Stimulated activated CD8-positive, alpha-beta memory T cell treated with anti-CD3 and anti-CD28 coated beads, Interleukin-4, amount 100 ng/mL, for 4 hours (primary cell): ENCODE results near the gene OGFRL1.

Experiments
- DNase-seq, 2 donors: peaks; one replicate each; pipeline ENCODE4 v3.0.0-alpha.2; 2020; ENCODE audit warnings: low read depth in 2 of 2, low spot score in 1 of 2

The OGFRL1 gene

GRCh38 chr6:71284785-71285184 is 3.8 kb upstream of the OGFRL1 start:
- no peak for DNase-seq

GRCh38 chr6:71287038-71287437 is 1.6 kb upstream of the OGFRL1 start:
- no peak for DNase-seq

DNA sequence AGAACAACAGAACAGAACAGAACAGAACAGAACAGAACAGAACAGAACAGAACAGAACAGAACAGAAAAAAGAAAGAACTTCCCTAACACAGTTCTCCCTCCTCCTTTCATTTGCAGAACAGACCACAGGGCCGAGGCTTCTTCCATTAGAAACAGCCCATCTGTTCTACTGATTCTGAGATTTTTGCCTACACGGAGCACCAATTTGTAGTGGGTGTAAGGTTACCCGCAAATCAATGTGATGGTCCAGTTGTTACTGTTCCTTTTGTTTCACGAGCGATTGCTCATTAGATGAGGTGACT is 734 bp upstream of the OGFRL1 start:
- no peak for DNase-seq

DNA sequence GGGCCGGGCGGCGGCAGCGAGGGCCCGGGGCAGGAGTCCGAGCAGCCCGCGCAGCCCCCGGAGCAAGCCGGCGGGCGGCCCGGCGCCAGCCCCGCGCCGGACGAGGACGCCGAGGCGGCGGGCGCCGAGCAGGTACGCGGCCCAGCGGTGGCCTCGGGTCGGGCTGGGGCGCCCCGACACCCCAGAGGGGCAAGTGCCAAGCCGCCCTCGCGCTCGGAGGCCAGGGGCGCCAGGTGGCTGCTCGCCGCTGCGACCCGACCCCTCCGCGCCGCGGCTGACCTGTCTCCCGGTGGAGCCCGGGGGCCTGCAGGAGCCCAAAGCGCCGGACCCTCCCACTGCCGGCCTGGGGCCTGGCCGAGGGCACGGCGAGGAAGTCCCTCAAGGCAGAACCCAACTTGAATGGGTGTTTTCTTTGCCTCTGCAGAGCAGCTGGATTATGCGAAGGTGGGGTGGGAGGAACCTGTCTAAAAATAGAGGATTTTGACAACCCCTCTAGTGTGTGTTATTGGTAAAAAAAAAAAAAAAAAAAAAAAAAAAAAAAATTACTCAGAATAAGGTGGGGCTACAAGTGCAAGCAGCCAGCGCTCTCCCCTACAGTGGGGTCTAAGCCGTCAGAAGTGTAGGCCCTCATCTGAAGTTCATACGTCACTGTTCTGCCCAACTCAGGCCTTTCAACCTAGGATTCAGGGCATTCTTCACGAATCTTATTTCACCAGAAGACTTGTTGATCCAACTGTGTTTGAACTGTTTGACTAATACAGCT is 609 bp downstream of the OGFRL1 start:
- no peak for DNase-seq

GRCh38 chr6:71289802-71290175 is 1.2 kb downstream of the OGFRL1 start:
- no peak for DNase-seq

DNA sequence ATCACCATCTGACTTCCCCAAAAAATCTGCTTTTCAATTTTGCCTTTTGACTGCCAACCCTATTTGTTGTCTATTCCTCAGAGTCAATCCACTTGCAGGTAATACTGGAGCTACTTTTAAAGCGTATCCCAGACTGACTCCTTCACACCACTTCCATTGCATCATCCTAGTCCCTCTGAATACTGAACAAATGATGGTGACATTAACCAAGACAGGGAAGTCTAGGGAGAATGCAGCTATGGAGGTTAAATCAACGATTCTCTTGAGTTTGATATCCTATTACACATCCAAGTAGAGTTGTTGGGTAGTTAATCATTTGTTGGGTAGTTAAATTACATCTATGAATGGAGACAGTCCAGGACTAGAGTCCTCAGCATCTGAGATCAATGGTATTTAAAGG is 2.0 kb downstream of the OGFRL1 start:
- no peak for DNase-seq

- no peak for DNase-seq
These were observed 3.4 kb downstream of the OGFRL1 start for GRCh38 chr6:71292001-71292400.

GRCh38 chr6:71294121-71294523 is 5.5 kb downstream of the OGFRL1 start:
- DNase-seq, result no peak

DNA sequence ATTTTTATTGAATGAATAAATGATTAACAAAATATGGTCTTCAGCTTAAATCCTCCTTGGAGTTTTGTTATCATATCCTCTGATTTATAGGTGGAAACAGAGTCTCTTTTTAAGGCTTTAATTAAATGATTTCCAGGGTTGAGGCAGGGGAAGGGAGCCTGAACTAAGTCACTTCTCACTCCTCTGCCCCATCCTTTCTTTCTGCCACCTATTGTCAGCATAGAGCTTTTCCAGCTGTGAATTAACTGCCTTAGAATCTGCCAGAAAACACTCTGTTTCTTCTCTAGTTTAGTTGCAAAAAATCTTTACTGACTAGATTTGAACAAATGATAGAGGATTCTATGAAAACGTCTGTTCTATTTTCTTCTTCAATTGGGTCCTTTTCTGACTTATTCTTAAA is 9.8 kb downstream of the OGFRL1 start:
- no peak for DNase-seq

GRCh38 chr6:71299541-71300470 is 11.2 kb downstream of the OGFRL1 start:
- no peak for DNase-seq

GRCh38 chr6:71300561-71301168 is 12.1 kb downstream of the OGFRL1 start:
- no peak for DNase-seq

GRCh38 chr6:71301546-71301945 is 12.9 kb downstream of the OGFRL1 start:
- no peak for DNase-seq

- DNase-seq, result no peak
These were observed 21.0 kb downstream of the OGFRL1 start for GRCh38 chr6:71309656-71310055.

- no peak for DNase-seq
These were observed 21.6 kb downstream of the OGFRL1 start for GRCh38 chr6:71310261-71310660.

DNA sequence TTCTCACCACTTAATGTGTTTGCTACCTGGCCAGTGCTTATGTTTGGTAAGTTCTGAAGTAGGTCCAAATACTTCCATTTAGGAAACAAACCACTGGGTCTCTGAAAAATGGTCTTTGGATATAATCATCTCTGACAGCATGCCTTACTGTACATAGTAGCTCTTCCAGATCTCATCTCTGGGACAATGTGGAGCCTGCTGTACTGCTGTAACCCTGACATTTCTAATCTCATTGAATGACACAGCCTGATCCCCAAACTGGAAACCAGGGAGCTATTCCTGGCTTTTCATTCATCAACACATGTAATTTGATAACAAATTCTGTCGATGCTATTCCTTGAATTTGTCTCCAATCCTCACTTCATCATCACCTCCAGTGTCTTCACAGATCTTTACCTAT is 23.5 kb downstream of the OGFRL1 start:
- DNase-seq, result no peak

- DNase-seq, result no peak
These were observed 28.8 kb downstream of the OGFRL1 start for GRCh38 chr6:71317441-71317840.

DNA sequence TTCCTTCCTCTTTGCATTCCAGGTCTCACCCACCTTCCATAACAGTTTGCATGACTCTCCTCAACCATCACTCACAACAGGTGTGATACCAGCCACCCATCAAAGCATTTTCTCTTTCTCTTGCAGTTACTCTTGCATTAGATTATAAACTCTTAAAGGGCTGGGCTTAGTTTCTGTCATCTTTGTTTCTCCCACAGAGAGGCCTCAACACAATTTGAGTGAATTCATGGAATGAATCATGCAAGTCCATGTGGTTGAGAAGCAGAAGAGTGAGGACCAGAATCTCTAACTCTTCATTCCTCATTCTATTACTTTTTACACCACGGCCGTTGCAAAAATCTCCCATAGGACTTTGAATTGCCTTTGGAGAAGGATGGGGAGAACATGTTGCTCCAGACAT is 31.4 kb downstream of the OGFRL1 start:
- no peak for DNase-seq

- DNase-seq, result no peak
These were observed 32.7 kb downstream of the OGFRL1 start for GRCh38 chr6:71321314-71321713.

DNA sequence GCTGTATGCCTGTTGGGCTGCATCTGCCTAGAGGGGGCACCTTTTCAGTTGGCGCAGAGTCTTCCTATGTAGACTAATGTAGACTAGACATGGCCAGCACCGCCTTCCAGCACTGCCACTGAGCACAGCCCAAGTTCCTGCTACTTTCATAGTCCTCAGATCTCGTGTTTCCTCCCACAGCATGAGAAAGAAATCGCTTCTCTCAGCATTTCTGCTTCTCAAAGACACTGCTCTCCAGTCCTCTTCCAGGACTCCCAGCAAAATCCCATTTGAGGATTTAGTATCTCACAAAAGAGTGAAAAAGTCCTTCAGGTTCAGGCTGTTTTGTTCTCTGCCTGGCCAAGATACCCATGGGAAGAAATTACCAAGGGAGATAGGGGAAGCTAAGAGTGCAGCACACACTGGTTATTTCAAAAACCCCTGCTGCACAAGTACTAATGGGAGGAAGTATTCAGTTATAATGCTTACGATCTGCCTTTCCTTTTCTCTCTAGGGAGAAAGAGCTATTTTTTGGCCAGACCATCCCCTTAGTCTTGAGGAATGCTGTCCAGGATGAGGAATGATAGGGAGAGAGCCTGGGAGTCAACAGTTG is 35.7 kb downstream of the OGFRL1 start:
- DNase-seq, result no peak

DNA sequence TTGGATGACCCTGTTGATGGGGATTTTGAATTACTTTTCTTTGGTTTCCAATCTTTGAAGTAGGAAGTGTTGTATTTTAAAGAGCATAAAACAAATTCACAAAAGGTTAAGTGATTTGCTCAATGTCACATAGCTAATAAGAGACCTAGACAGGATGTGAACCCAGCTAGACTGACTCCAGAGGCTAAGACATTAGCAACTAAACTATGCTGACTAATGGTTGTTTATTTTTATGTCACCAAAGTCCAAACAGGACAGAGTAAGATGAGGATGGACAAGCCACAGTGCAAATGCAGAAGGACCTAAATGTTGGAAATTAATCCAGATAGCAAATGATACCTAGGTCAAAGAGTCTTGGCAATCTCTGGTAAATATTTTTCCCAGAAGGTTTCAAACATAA is 38.0 kb downstream of the OGFRL1 start:
- DNase-seq, result no peak

- DNase-seq, result no peak
These were observed 41.9 kb downstream of the OGFRL1 start for GRCh38 chr6:71330501-71330900.

GRCh38 chr6:71332012-71332411 is 43.4 kb downstream of the OGFRL1 start:
- no peak for DNase-seq
